ENCODE data around the gene P3R3URF.
"Not testable (repeated sequence)": the region's sequence is repeated elsewhere in the genome, so short reads cannot be mapped to it uniquely, and the experiment has no call there.

P3R3URF gene

GRCh38 chr1:46176211-46176865 is at the start of gene P3R3URF:
Gene P3R3URF (minus strand): TSS chr1:46176488. CDS start chr1:46176471, 17 bp downstream.
- no peak for DNase-seq

DNA sequence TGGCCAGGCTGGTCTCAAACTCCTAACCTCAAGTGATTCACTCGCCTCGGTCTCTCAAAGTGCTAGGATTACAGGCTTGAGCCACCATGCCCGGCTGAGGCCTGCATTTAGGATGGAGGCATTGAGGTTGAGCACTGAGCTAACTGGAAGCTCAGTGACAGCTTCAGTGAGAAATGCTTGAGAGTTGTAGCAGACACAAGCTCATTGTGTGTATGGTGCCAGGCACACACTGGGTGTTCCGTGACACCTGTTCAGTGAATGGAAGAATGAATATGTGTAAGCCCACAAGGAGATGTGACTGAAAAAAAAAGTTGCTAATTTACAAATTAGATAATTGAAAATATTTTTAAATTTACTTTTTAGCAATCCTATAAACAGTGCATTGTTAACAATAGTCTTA is 48.7 kb upstream of the P3R3URF start:
- DNase-seq: no peak

DNA sequence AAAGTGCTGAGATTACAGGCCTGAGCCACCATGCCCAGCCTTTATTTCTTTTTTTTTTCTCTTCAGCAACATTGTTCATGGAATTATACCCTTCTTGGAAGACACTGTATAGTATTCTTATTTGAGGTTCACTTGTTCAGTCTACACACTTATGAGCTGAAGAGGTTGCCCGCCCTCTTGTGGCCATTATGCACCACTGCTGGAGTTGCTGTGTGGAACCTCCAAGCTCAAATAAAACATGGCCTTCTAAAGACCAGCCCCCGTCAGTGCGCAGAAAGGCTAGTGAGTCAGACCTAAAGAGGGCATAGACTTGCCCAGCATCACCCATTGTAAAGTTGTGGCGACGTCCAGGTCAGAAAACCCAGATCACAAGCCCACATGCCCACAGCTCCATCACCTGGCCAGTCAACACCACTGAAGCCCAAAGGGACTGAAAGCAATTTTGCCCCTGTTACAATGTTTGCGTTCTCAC is 47.2 kb upstream of the P3R3URF start:
- DNase-seq: peak; percentile 78

- DNase-seq: not testable (repeated sequence)
These were observed 46.8 kb upstream of the P3R3URF start for GRCh38 chr1:46223055-46223454.

- DNase-seq: peak; percentile 83
These were observed 45.5 kb upstream of the P3R3URF start for GRCh38 chr1:46221749-46222148.

DNA sequence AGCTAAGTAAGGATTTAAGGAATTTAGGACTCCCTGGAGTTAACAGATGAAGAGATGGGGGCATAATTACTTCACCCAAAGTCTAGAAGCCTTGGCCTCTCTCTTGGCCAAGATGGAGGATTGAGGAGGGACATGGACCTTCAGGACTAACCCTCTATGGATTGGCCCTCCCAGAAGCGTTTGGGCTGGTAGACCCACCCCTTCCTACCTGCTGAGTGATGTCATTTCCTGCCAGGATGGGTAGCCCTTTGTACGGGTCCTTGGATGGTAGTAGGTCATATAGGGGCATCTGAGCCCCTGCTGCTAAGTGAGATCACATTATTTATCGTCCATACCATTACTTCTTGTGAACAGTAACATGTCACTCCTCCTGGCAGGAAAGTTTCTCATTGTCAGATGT is 44.5 kb upstream of the P3R3URF start:
- no peak for DNase-seq

- DNase-seq: no peak
These were observed 43.5 kb upstream of the P3R3URF start for GRCh38 chr1:46219551-46220520.

GRCh38 chr1:46218443-46218842 is 42.2 kb upstream of the P3R3URF start:
- DNase-seq: no peak

DNA sequence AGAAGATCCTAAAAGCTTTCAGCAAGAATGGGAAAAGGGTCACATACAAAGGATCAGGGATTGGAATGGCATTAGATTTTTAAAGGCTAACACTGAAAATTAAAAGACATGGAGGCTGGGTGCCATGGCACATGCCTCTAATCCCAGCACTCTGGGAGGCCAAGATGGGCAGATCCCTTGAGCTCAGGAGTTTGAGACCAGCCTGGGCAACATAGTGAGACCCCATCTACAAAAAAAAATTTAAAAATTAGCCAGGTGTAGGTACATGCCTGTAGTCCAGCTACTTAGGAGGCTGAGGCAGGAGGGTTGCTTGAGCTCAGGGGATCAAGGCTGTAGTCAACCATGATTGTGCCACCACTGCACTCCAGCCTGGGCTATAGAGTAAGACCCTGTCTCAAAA is 39.2 kb upstream of the P3R3URF start:
- no peak for DNase-seq

- no peak for DNase-seq
These were observed 34.8 kb upstream of the P3R3URF start for GRCh38 chr1:46211051-46211450.

GRCh38 chr1:46210561-46210960 is 34.3 kb upstream of the P3R3URF start:
- DNase-seq: no peak

DNA sequence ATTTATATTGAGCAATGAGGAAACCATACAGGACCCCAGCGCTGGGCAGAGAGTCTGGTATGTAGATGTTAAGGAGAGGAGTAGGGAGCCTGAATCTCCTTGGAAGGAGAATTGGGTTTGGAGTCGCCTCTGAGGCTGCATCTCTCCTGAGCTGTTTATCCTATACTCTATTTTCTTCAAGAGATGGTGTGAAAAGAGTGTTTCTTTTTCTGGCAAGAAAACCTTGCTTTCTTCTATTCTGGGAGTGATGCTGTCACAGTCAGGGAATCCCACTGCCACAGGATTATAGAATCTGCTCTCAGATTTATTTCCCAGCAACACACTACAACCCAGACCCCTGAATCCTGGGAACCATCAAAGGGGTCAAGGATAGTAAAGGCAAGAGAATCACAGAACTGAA is 30.1 kb upstream of the P3R3URF start:
- no peak for DNase-seq

DNA sequence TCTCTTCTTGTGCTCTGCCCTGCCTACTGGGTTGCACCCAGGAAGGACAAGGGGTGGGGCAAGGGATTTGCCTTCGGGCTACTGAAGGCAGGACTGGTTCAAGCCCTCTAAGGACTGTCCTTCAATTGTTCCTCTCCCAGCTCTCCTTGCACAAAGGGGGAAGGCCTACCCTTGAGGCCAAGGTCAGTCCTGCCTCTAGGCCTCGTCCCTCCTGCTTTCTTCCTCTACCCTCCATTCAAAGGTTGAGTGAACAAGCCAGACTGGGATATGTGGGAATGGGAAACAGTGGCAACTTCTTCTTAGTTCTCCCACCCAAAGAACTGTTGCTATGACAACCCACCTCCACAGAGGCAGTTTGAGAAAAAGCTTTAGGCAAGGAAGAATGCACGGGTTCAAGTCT is 29.5 kb upstream of the P3R3URF start:
- no peak for DNase-seq

GRCh38 chr1:46205141-46205540 is 28.9 kb upstream of the P3R3URF start:
- DNase-seq: no peak

DNA sequence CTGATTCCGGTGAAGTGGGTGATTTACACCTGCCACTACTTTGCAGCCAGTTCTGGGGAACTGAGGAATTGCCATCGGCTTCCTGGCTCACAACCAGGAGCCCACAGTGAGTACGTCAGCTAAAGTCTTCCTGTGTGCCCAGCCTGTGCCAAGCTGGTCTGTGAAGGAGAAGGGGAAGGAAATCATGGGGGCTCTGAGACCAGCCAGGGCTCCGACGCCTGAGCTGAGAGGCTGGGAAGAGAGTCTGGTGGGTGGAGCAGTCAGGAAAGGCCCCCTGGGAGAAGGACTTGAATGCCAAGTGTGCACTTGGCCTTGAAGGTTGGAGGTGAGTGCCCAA is 28.1 kb upstream of the P3R3URF start:
- peak; percentile 53 for DNase-seq

DNA sequence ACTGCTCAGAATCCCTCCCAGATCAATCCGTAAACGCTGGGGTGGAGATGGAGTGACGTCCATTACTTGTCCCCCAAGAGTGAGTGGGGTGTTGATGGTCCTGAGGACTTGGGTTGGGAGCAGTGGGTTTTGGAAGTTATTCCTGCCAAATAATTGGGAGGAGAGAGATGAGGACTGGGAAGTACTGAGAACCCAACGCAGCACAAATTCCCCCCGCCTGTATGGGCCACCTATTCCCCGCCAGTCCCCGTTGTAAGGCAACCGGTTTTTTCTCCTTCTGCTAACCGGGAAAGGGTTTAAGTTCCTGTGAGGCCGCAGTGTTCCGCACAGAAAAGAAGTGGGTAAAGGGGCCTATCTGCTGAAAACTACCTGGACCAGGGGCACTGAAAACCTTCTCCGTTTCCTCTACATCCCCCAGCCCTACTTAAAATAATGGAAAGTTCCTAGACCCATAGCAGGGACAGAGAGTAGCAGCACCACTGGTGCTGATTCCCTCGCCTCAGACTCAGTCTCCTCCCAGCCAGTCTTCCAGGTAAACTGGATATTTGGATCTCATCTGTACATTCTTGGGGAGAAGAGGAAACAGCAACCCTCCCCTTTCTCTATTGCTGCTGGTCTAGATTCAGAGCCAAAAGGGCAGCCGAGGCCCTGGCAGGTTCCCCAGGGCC is 27.6 kb upstream of the P3R3URF start:
- peak; percentile 51 for DNase-seq

GRCh38 chr1:46199233-46199749 is 23.0 kb upstream of the P3R3URF start:
- DNase-seq: no peak

GRCh38 chr1:46197964-46198811 is 21.9 kb upstream of the P3R3URF start, which contains the start of gene POMGNT1:
Gene POMGNT1 (minus strand): TSS chr1:46198434. CDS start chr1:46197821, 613 bp downstream.
- peak; percentile 52 for DNase-seq

DNA sequence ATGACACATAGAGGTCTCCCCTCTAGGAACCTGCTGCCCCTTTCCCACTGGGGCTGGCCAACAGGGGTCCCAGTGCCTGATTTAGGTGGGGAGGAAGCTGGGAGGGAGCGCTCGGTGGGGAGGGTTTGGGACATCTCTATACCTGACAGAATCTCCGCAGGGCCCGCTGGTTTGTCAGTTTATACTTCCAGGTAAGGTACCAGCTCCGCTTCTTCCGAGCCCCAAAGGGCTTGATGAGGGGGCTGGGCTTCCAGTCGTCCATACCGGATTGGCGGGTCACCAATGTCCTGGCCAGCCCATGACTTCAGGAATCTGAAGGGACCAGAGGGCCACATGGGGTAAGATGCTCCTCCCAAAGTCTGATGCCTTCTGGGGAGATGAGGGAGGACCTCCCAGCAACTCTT is 21.3 kb upstream of the P3R3URF start:
- no peak for DNase-seq

DNA sequence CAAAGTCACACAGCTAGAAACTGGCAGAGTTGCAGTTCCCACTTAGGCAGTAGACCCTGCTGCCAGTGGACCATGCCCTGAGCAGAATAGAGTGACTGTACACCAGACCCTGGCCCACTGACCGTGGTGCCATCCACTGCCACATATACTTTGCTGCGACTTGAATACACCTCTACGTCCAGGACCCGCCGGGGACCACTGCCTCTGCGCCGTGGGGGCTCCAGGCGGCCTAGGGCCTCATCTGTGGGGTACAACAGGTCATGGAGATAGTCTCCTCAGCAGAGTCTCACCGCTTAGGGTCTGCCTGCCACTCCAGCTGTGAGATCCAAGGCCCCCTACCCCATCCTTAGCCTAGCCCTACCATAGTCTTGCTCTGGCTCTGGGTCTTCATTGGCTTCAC is 20.3 kb upstream of the P3R3URF start:
- no peak for DNase-seq

GRCh38 chr1:46194641-46195193 is 18.4 kb upstream of the P3R3URF start:
- DNase-seq: no peak
